ENCODE data around the gene VCX.
"Not testable (repeated sequence)": the region's sequence is repeated elsewhere in the genome, so short reads cannot be mapped to it uniquely, and the experiment has no call there.

Gene VCX

DNA sequence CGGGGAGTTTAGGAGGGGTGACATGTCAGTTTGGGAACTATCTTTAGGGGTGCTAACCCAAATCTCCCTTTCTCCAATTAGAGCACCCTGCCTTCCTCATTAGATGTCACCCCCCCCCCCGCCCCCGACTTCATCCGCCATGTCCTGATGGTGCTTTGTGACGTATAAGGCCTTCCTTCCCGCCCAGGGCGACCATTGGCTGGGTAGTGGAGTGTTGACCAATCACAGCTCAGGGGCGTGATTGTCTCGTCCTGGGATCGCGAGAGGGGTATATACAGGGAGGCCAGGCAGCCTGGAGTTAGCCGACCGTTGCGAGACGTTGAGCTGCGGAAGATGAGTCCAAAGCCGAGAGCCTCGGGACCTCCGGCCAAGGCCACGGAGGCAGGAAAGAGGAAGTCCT is at the start of gene VCX:
VCX (plus strand) TSS at position 301 of the 400 bp plus-strand sequence; CDS start at position 334, 33 bp downstream.
- DNase-seq (ENCODE audit: low read depth): not testable (repeated sequence)

DNA sequence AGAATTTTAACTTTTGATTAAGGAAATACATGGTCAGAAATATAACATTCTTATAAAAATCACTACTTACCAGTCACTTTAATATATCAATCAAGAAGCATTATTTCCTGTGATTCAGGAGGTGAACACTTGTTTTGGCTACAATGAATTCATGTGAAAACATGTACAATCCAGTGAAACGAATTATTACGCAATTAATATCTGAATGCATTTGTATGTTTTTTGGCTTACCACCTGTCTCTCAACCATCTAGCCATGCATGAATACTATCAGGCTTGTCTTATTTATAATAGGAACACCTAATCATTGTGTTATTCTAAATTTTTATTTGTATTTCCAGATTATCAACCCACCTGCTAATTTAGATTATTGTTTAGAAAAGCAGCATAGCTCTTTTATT is 44.6 kb upstream of the VCX start:
- no peak for DNase-seq (ENCODE audit: low read depth)

DNA sequence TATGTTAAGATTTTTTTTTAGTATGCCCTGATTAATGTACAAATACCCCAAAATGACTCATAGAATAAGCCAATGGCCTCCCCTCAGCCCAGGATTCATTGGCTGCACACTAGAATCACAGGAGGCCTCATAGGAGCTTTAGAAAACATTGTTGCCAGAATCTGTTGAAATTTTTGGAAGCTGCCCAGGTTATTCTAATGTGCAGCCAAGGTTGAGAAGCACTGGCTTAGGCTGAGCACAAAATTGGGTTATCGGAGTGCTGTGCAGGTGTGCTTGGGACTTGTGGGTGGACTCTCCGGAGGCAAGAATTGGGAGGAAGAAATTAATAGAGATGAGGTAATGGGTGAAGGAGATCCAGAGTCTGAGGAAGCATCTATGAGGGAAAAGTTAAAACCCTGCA is 41.3 kb upstream of the VCX start:
- DNase-seq (ENCODE audit: low read depth): no peak

DNA sequence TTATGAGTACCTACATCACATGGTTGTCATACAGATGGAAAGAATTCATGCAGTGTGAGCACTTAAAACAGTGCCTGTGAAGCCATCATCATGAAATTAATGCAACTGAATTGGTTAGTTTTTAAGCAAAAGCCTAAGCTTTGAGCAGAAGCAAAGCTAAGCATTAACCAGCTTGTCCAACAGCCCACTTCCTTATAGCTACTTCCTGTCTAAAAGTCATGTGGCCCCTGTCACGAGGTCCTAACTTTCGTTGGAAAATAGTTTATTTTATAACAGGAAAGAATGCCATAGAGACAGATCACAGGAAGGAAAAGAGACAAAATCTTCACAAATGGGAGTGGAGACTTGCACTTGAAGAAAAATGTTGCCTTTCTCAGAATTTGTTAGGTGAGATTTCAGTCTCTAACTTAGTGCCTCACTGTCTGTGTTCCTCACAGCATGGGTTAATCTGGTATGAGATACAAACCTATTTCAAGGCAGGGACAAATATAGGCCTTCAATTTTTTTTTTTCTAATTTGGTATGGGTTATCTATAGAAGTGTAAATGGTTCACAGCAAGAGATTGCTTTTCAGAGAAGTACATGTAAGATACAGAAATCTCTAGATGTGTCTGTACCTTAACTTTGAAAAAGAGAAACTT is 27.7 kb upstream of the VCX start:
- no peak for DNase-seq (ENCODE audit: low read depth)

DNA sequence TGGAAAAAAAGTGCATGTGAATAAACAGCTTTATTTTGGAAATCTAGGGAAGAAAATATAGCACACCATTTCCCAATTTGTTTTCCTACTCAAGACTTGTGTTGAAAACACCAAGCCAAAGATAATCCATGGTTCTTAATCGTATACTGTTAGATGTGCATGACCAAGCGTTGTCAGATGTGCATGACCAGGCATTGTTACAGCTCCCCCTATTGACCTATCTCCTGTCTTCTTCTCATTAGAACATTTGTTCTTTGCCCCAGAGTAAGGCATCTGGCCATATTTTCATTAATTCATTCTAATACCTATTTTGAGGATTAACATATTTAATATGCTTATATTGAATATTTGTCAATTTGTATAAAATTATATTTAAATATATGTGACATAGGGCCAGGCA is 14.4 kb upstream of the VCX start:
- DNase-seq (ENCODE audit: low read depth): no peak

DNA sequence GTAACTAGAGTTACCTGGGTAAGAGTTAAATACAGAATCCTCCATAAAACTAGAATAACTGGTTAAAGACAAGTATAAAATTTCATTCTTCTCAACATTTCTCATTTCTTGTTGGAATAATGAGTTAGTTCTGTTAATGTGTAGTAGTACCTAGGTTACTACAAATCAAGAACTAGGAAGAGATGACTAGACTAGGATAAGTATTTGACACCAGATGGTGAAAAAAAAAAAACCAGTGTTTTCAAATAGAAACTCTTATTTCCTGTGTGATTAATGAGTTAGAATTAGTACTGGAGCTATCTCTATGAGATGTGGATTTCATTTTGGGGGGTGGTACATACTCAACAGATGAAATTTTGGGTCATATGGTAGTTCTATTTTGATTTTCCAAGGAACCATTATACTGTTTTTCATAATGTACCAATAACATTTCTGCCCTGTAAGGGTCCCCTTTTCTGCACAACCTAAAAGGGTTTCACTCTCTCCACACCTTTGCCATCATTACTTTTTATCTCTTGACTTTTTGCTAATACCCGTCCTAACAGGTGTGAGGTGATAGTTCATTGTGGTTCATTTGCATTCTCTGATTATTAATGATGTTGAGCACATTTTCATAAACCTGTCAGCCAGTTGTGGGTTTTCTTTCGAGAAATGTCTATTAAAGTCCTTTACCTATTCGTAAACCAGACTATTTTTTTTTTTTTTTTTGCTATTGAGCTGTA is 1.7 kb upstream of the VCX start:
- DNase-seq (ENCODE audit: low read depth): no peak

DNA sequence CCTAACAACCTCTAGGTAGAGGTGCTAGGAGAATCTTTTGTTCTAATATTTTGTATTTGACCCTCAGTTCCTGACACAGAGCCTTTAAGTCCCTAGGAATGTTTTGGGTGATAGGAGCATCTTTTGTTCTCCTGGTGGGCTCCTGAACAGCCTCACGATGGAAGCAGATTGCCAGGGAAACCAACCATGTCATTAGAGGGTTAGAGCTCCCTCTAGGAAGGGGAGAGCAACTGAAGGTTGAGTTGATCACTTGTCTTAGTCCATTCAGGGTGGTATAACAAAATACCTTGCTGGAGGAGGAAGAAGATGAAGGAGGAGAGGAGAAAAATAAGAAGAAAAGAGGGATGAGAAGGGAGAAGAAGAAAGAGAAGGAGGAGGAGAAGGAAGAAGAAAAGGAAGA is 9.2 kb downstream of the VCX start:
- no peak for DNase-seq (ENCODE audit: low read depth)

DNA sequence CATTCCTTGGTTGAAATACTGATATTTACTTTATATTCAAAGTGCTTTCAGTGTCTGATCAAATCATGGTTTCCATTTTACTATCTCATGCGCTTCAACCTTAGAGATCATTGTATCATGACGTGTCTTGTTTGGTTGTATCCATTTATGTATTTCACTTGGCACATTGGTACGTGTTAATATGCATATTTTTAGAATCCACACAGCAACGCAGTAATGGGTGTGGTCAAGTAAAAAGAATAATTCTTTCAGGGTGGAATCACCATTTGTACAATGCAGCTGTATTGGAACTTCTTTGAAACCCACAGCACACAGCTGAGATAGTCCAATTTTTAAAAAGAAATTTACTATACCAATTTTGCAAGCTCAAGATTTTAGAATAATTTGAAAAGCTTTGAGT is 29.1 kb downstream of the VCX start:
- DNase-seq (ENCODE audit: low read depth): no peak

DNA sequence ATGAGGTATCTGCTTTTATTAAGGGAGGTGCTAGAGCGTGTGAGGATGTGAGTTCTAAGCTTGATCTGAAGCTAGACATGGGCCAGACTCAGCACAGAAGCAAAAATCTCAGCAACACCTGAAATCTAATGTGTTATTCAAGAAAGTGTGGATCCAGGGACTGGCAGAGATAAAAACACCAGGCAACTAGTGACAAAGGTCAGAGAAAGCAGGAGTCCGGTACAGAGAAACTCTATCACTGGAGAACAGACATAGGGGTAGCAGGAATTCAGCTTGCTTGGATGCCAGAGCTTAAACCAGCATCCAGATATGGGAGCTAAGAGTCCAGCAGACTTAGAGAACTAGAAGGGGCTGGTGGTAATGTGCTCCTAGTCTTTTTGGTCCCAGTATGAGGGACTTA is 34.0 kb downstream of the VCX start:
- no peak for DNase-seq (ENCODE audit: low read depth)

DNA sequence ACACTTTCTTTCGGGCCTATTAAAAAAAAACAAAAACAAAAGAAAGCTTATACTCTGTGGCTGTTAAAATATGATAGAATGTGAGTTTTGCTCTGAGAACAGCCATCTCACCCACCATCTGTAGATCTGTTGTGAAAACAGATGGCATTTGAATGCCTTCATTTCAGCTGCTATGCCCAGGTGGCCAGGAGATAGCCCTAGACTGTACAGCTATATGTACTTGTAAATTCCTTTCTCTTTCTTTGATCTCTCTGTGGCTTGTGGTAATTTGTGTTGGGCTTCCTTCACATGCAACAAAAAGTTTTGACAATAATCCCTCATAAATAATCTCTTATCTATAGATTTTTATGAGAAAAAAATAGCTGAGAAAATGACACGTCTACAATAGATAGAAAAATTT is 46.2 kb downstream of the VCX start:
- DNase-seq (ENCODE audit: low read depth): no peak

DNA sequence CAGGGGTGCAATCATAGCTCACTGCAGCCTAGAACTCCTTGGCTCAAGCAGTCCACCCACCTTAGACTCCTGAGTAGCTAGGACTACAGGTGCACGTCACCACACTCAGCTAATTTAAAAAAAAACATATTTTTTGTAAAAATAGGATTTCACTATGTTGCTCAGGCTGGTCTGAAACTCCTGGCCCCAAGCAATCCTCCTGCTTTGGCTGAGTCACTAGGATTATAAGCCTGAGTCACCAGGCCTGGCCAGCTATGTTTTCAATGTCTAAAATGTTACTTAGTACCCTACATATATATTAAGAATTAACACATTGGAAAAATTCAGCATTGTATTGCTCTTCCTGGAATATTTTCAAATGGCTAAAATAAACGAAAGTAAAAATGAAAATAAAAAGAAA is 46.7 kb downstream of the VCX start:
- DNase-seq (ENCODE audit: low read depth): no peak

DNA sequence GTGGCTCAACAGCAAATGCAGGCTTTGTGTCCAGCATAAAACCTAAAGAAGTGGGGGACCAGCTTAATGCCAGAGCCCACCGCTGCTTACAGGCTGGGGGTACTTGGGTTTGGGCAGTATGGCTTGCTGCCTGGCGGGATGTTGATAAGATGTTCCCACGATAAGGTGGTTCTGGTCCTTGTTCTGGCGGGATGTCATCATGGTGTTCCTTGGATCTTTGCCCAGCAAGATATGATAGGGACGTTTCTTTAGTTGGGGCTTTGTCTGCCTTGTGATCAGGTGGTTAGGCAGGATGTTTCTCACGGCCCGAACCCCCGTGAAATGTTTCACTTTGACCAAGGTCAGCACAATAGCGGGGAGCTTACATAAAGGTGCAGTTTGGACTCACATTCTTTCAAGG is 49.0 kb downstream of the VCX start:
- DNase-seq (ENCODE audit: low read depth): no peak

Measured in activated T-helper 1 cell treated with Interleukin-2 at 50 U/mL for 16 hours (primary cell).